ENCODE measurements around the gene CHAF1B. TPM values are rescaled to one million over a fixed set of nuclear protein-coding genes. Genes with fewer than 3 reads are reported as not detected.

CHAF1B gene
- total and polyA plus RNA-seq, 9 of the 15 experiments (the other 6 are each of a cell fraction or from before 2014, with no cell fraction given): 7.5 to 36.8 (median 21.0) TPM

DNA sequence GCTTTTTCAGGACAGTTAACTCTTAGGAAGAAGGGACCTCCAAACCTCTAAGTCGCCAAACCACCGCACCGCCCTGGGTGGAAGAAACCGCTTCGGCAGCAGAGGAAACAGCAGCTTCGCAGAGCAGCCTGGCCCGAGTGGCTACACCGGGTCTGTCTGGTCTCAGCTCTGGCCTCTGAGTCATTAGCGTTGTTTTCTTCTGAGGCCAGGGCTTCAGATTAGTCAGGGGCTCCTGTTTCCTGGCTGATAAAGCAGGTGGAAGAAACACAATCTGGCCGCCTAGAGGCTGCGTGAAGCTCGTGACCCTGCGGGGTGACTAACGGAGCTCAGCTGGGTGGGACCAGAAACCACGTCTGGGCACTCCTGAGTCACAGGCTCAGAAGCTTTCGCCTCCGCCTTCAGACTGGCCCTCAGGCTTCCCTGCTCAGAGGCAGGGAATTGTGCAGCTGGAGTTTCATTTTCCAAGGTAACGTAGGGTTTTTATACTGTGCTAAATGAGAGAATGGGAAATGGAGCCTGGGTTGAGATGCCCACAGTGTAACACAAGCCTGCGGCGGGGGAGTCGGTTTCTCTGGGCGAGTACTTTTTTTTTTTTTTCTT, 44.9 kb downstream of the CHAF1B start (continued):
- TF ChIP-seq, protein P1, sequence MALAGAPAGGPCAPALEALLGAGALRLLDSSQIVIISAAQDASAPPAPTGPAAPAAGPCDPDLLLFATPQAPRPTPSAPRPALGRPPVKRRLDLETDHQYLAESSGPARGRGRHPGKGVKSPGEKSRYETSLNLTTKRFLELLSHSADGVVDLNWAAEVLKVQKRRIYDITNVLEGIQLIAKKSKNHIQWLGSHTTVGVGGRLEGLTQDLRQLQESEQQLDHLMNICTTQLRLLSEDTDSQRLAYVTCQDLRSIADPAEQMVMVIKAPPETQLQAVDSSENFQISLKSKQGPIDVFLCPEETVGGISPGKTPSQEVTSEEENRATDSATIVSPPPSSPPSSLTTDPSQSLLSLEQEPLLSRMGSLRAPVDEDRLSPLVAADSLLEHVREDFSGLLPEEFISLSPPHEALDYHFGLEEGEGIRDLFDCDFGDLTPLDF (CRISPR knock-in tag; IDR thresholded peaks at IDR 0.05): no peak
- TF ChIP-seq HMG20A (CRISPR knock-in tag; conservative IDR thresholded peaks at IDR 0.05): no peak
- peak; percentile 97 for TF ChIP-seq GATA2 (CRISPR knock-in tag; IDR thresholded peaks at IDR 0.05)
- TF ChIP-seq, protein P2, sequence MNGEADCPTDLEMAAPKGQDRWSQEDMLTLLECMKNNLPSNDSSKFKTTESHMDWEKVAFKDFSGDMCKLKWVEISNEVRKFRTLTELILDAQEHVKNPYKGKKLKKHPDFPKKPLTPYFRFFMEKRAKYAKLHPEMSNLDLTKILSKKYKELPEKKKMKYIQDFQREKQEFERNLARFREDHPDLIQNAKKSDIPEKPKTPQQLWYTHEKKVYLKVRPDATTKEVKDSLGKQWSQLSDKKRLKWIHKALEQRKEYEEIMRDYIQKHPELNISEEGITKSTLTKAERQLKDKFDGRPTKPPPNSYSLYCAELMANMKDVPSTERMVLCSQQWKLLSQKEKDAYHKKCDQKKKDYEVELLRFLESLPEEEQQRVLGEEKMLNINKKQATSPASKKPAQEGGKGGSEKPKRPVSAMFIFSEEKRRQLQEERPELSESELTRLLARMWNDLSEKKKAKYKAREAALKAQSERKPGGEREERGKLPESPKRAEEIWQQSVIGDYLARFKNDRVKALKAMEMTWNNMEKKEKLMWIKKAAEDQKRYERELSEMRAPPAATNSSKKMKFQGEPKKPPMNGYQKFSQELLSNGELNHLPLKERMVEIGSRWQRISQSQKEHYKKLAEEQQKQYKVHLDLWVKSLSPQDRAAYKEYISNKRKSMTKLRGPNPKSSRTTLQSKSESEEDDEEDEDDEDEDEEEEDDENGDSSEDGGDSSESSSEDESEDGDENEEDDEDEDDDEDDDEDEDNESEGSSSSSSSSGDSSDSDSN (IDR thresholded peaks at IDR 0.05; ENCODE audit: borderline replicate concordance in 1 of 2, low read depth in 2 of 2, low read length in 2 of 2): peak; percentile 100
- TF ChIP-seq ATF7 (IDR thresholded peaks at IDR 0.05): peak; percentile 93
- TF ChIP-seq, protein P3, sequence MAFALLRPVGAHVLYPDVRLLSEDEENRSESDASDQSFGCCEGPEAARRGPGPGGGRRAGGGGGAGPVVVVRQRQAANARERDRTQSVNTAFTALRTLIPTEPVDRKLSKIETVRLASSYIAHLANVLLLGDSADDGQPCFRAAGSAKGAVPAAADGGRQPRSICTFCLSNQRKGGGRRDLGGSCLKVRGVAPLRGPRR (CRISPR knock-in tag; IDR thresholded peaks at IDR 0.05): no peak
- no peak for TF ChIP-seq NCOA2 (IDR thresholded peaks at IDR 0.05; ENCODE audit: partially characterized antibody in 2 of 2)
- TF ChIP-seq, protein P4, sequence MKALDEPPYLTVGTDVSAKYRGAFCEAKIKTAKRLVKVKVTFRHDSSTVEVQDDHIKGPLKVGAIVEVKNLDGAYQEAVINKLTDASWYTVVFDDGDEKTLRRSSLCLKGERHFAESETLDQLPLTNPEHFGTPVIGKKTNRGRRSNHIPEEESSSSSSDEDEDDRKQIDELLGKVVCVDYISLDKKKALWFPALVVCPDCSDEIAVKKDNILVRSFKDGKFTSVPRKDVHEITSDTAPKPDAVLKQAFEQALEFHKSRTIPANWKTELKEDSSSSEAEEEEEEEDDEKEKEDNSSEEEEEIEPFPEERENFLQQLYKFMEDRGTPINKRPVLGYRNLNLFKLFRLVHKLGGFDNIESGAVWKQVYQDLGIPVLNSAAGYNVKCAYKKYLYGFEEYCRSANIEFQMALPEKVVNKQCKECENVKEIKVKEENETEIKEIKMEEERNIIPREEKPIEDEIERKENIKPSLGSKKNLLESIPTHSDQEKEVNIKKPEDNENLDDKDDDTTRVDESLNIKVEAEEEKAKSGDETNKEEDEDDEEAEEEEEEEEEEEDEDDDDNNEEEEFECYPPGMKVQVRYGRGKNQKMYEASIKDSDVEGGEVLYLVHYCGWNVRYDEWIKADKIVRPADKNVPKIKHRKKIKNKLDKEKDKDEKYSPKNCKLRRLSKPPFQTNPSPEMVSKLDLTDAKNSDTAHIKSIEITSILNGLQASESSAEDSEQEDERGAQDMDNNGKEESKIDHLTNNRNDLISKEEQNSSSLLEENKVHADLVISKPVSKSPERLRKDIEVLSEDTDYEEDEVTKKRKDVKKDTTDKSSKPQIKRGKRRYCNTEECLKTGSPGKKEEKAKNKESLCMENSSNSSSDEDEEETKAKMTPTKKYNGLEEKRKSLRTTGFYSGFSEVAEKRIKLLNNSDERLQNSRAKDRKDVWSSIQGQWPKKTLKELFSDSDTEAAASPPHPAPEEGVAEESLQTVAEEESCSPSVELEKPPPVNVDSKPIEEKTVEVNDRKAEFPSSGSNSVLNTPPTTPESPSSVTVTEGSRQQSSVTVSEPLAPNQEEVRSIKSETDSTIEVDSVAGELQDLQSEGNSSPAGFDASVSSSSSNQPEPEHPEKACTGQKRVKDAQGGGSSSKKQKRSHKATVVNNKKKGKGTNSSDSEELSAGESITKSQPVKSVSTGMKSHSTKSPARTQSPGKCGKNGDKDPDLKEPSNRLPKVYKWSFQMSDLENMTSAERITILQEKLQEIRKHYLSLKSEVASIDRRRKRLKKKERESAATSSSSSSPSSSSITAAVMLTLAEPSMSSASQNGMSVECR (CRISPR knock-in tag; IDR thresholded peaks at IDR 0.05): no peak
- no peak for TF ChIP-seq ZNF696 (CRISPR knock-in tag; conservative IDR thresholded peaks at IDR 0.05)
- TF ChIP-seq, protein P5, sequence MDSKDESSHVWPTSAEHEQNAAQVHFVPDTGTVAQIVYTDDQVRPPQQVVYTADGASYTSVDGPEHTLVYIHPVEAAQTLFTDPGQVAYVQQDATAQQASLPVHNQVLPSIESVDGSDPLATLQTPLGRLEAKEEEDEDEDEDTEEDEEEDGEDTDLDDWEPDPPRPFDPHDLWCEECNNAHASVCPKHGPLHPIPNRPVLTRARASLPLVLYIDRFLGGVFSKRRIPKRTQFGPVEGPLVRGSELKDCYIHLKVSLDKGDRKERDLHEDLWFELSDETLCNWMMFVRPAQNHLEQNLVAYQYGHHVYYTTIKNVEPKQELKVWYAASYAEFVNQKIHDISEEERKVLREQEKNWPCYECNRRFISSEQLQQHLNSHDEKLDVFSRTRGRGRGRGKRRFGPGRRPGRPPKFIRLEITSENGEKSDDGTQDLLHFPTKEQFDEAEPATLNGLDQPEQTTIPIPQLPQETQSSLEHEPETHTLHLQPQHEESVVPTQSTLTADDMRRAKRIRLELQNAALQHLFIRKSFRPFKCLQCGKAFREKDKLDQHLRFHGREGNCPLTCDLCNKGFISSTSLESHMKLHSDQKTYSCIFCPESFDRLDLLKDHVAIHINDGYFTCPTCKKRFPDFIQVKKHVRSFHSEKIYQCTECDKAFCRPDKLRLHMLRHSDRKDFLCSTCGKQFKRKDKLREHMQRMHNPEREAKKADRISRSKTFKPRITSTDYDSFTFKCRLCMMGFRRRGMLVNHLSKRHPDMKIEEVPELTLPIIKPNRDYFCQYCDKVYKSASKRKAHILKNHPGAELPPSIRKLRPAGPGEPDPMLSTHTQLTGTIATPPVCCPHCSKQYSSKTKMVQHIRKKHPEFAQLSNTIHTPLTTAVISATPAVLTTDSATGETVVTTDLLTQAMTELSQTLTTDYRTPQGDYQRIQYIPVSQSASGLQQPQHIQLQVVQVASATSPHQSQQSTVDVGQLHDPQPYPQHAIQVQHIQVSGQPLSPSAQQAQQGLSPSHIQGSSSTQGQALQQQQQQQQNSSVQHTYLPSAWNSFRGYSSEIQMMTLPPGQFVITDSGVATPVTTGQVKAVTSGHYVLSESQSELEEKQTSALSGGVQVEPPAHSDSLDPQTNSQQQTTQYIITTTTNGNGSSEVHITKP (IDR thresholded peaks at IDR 0.05; ENCODE audit: partially characterized antibody): peak; percentile 41
- TF ChIP-seq SMARCA4 (IDR thresholded peaks at IDR 0.05): peak; percentile 100
- peak; percentile 98 for TF ChIP-seq POLR2AphosphoS5 (IDR thresholded peaks at IDR 0.05; ENCODE audit: control insufficient read depth, insufficient read depth, low read depth, low read length)
- peak; percentile 96 for TF ChIP-seq TOE1 (IDR thresholded peaks at IDR 0.05; ENCODE audit: borderline replicate concordance)
- TF ChIP-seq TOE1 (CRISPR knock-in tag; IDR thresholded peaks at IDR 0.05; ENCODE audit: borderline replicate concordance, low read depth): no peak
- no peak for TF ChIP-seq TSC22D4 (tag; IDR thresholded peaks at IDR 0.05)
